HepG2 (cell line): Measurements from ENCODE around the gene POLR3E. TPM values are rescaled to one million over a fixed set of nuclear protein-coding genes. Genes with fewer than 3 reads are reported as not detected.

Experiments used
- CBFB ChIP-seq: sonication (generic); formaldehyde crosslinking; IDR thresholded peaks from 2 replicates; pipeline ENCODE4 v1.4.0; 2020; ENCODE audit warnings: missing genetic modification reagents
- CBX2 ChIP-seq, 2 experiments: fragments of 200-600 bp in 1 of 2; sonication (generic); formaldehyde crosslinking in 1 of 2; IDR thresholded peaks; 2 replicates each; pipeline versions ENCODE4 v1.7.0 to v1.8.1; 2018 to 2022; ENCODE audit warnings: low read depth in 2 of 2, low read length in 1 of 2, mild to moderate bottlenecking in 1 of 2, missing genetic modification reagents in 1 of 2
- HDAC1 ChIP-seq: sonication (generic); formaldehyde crosslinking; IDR thresholded peaks from 2 replicates; pipeline ENCODE4 v1.5.1; 2020; ENCODE audit warnings: mild to moderate bottlenecking, missing genetic modification reagents
- HOXA3 ChIP-seq: sonication (generic); formaldehyde crosslinking; IDR thresholded peaks from 2 replicates; pipeline ENCODE4 v1.5.0; 2020; ENCODE audit warnings: missing genetic modification reagents
- IRF2 ChIP-seq: IDR thresholded peaks from 2 replicates; pipeline ENCODE4 v1.6.1; 2018; ENCODE audit warnings: missing genetic modification reagents, missing compliant biosample characterization
- KDM4B ChIP-seq: sonication (generic); formaldehyde crosslinking; IDR thresholded peaks from 2 replicates; pipeline ENCODE4 v1.4.0; 2020; ENCODE audit warnings: missing genetic modification reagents
- MAZ ChIP-seq, 2 experiments: sonication (generic) in 1 of 2; formaldehyde crosslinking in 1 of 2; IDR thresholded peaks; 2 replicates each; pipeline versions ENCODE4 v1.5.0 to v1.6.1; 2012 to 2020; ENCODE audit warnings: low read depth in 2 of 2, mild to moderate bottlenecking in 2 of 2, borderline replicate concordance in 1 of 2, improper control_type of control experiment in 1 of 2, low read length in 1 of 2, missing genetic modification reagents in 1 of 2, moderate library complexity in 1 of 2
- MED8 ChIP-seq: sonication (generic); formaldehyde crosslinking; IDR thresholded peaks from 2 replicates; pipeline ENCODE4 v1.8.1; 2023; ENCODE audit warnings: mild to moderate bottlenecking, missing genetic modification reagents; ENCODE audit not compliant: insufficient replicate concordance
- MXI1 ChIP-seq: IDR thresholded peaks from 3 replicates; pipeline ENCODE4 v1.6.1; 2012; ENCODE audit warnings: low read depth, low read length, inconsistent platforms, borderline replicate concordance
- NKX3-1 ChIP-seq: sonication (generic); formaldehyde crosslinking; IDR thresholded peaks from 2 replicates; pipeline ENCODE4 v1.5.0; 2020; ENCODE audit warnings: missing genetic modification reagents
- NR2C2 ChIP-seq: sonication (generic); formaldehyde crosslinking; IDR thresholded peaks from 2 replicates; pipeline ENCODE4 v1.4.0; 2020; ENCODE audit warnings: missing genetic modification reagents, mild to moderate bottlenecking, moderate library complexity, borderline replicate concordance
- RELA ChIP-seq: sonication (generic); formaldehyde crosslinking; IDR thresholded peaks from 2 replicates; pipeline ENCODE4 v1.4.0; 2020; ENCODE audit warnings: missing genetic modification reagents
- SALL1 ChIP-seq: sonication (generic); formaldehyde crosslinking; IDR thresholded peaks from 2 replicates; pipeline ENCODE4 v1.8.0; 2022; ENCODE audit warnings: mild to moderate bottlenecking, missing genetic modification reagents
- XRCC5 ChIP-seq: fragments of 200-400 bp; formaldehyde crosslinking; optimal IDR thresholded peaks from 2 replicates; pipeline ENCODE3; 2017; ENCODE audit warnings: mild to moderate bottlenecking, low read length
- ZEB1 ChIP-seq: IDR thresholded peaks from 2 replicates; pipeline ENCODE4 v1.6.1; 2012; ENCODE audit warnings: mild to moderate bottlenecking, low read depth, inconsistent platforms; ENCODE audit not compliant: insufficient replicate concordance
- ZNF274 ChIP-seq: sonication (generic); formaldehyde crosslinking; IDR thresholded peaks from 2 replicates; pipeline ENCODE4 v1.5.1; 2020; ENCODE audit warnings: mild to moderate bottlenecking, missing genetic modification reagents
- ZNF441 ChIP-seq: sonication (generic); formaldehyde crosslinking; IDR thresholded peaks from 2 replicates; pipeline ENCODE4 v1.7.0; 2021; ENCODE audit warnings: missing genetic modification reagents, borderline replicate concordance
- ZNF678 ChIP-seq: sonication (generic); formaldehyde crosslinking; IDR thresholded peaks from 2 replicates; pipeline ENCODE4 v1.4.0; 2020; ENCODE audit warnings: mild to moderate bottlenecking, missing genetic modification reagents
- ZNF761 ChIP-seq: sonication (generic); formaldehyde crosslinking; conservative IDR thresholded peaks from 2 replicates; pipeline ENCODE4 v1.4.0; 2020; ENCODE audit warnings: mild to moderate bottlenecking, missing genetic modification reagents
- ZNF773 ChIP-seq: sonication (generic); formaldehyde crosslinking; IDR thresholded peaks from 2 replicates; pipeline ENCODE4 v1.4.0; 2020; ENCODE audit warnings: missing genetic modification reagents, borderline replicate concordance
- polyA plus RNA-seq, 8 experiments: library from polyadenylated mRNA; depleted of rRNA in 3 of 8; stranded (reverse) in 7 of 8; unstranded in 1 of 8; fragments of >200 nt; fragmentation: Illumina TruSeq in 4 of 8; extraction: Trizol in 4 of 8; gene quantifications; 2 replicates each; pipeline versions ENCODE4 v1.2.1 to v1.2.3, GENCODE V29; 2011 to 2016; ENCODE audit warnings: low read depth in 4 of 8, missing spikeins in 1 of 8, mixed read lengths in 1 of 8; ENCODE audit not compliant: insufficient read depth in 1 of 8
- total RNA-seq, 5 experiments: library from RNA; depleted of rRNA; stranded (reverse); fragments of >200 nt; fragmentation: Illumina TruSeq; extraction: Trizol; gene quantifications; 2 replicates each; pipeline ENCODE4 v1.2.3, GENCODE V29; 2016; ENCODE audit warnings: low read depth in 1 of 5
- TF ChIP-seq, protein P1 (sequence below): sonication (generic); formaldehyde crosslinking; IDR thresholded peaks from 2 replicates; pipeline ENCODE4 v1.5.0; 2020; ENCODE audit warnings: mild to moderate bottlenecking, missing genetic modification reagents, borderline replicate concordance
- TF ChIP-seq, protein P2 (sequence below): sonication (generic); formaldehyde crosslinking; conservative IDR thresholded peaks from 2 replicates; pipeline ENCODE4 v1.4.0; 2020; ENCODE audit warnings: missing genetic modification reagents

Gene POLR3E
- total and polyA plus RNA-seq, 2 of the 13 experiments (the other 11 are each of a cell fraction or from before 2014, with no cell fraction given): 135 to 262 TPM

DNA sequence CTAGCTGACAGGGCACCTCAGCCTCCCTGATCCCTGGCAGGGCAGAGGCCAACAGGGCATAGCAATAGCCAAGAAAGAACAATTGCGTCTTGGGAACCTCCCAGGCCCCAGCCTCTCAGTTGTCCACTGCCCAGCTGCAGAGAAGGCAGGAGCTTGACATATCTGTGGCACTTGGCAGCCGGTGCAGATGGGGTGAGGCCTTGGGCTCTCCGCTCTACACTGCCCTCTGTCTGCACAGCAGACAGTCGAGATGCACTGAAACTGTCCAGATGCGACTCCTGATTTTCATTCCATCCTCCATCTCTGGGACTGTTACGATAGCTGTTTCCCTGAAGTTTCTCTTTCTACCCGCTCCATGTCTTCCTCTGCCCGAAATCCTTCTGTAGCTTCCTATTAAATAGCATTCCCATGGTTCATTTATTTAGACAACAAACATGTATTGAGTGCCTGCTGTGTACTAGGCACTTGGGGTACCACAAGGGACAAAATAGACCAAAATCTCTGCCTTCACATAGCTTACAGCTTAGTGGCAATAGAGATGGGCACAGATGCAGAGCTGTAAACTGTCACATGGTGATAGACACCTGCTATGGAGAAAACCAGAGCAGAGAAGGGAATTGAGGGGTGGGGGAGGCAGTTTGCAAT lies 3.3 kb downstream of the POLR3E start (continued):
- TF ChIP-seq NR2C2 (CRISPR knock-in tag) (no peak), ZNF761 (CRISPR knock-in tag) (no peak), NKX3-1 (CRISPR knock-in tag) (no peak), MED8 (no peak), KDM4B (CRISPR knock-in tag) (0 out of 2 replicates have a peak, but pooled peaks have one; percentile 25), MAZ (IDR thresholded peaks at IDR 0.05; ENCODE audit: borderline replicate concordance, low read depth, low read length) (no peak), MAZ (CRISPR knock-in tag; IDR thresholded peaks at IDR 0.05; ENCODE audit: low read depth) (peak; percentile 48; the same call in 1 of the 2 replicates), CBFB (0 out of 2 replicates have a peak, but pooled peaks have one; percentile 11), ZNF773 (no peak), ZEB1 (no peak), ZNF274 (CRISPR knock-in tag) (0 out of 2 replicates have a peak, but pooled peaks have one; percentile 57), IRF2 (CRISPR knock-in tag) (peak; percentile 29; the same call in 1 of the 2 replicates), ZNF678 (no peak), CBX2 (IDR thresholded peaks at IDR 0.05; ENCODE audit: low read depth, low read length) (no peak), CBX2 (CRISPR knock-in tag; IDR thresholded peaks at IDR 0.05; ENCODE audit: low read depth) (no peak), HOXA3 (CRISPR knock-in tag) (peak; percentile 55), HDAC1 (CRISPR knock-in tag) (0 out of 2 replicates have a peak, but pooled peaks have one; percentile 19), ZNF441 (CRISPR knock-in tag) (no peak), MXI1 (0 out of 3 replicates have a peak, but pooled peaks have one; percentile 28), XRCC5 (peak; percentile 98), SALL1 (no peak; the same call in 1 of the 2 replicates), RELA (CRISPR knock-in tag) (no peak)
- TF ChIP-seq, protein P1, sequence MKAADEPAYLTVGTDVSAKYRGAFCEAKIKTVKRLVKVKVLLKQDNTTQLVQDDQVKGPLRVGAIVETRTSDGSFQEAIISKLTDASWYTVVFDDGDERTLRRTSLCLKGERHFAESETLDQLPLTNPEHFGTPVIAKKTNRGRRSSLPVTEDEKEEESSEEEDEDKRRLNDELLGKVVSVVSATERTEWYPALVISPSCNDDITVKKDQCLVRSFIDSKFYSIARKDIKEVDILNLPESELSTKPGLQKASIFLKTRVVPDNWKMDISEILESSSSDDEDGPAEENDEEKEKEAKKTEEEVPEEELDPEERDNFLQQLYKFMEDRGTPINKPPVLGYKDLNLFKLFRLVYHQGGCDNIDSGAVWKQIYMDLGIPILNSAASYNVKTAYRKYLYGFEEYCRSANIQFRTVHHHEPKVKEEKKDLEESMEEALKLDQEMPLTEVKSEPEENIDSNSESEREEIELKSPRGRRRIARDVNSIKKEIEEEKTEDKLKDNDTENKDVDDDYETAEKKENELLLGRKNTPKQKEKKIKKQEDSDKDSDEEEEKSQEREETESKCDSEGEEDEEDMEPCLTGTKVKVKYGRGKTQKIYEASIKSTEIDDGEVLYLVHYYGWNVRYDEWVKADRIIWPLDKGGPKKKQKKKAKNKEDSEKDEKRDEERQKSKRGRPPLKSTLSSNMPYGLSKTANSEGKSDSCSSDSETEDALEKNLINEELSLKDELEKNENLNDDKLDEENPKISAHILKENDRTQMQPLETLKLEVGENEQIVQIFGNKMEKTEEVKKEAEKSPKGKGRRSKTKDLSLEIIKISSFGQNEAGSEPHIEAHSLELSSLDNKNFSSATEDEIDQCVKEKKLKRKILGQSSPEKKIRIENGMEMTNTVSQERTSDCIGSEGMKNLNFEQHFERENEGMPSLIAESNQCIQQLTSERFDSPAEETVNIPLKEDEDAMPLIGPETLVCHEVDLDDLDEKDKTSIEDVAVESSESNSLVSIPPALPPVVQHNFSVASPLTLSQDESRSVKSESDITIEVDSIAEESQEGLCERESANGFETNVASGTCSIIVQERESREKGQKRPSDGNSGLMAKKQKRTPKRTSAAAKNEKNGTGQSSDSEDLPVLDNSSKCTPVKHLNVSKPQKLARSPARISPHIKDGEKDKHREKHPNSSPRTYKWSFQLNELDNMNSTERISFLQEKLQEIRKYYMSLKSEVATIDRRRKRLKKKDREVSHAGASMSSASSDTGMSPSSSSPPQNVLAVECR (CRISPR knock-in tag): no peak; the same call in 1 of the 2 replicates
- TF ChIP-seq, protein P2, sequence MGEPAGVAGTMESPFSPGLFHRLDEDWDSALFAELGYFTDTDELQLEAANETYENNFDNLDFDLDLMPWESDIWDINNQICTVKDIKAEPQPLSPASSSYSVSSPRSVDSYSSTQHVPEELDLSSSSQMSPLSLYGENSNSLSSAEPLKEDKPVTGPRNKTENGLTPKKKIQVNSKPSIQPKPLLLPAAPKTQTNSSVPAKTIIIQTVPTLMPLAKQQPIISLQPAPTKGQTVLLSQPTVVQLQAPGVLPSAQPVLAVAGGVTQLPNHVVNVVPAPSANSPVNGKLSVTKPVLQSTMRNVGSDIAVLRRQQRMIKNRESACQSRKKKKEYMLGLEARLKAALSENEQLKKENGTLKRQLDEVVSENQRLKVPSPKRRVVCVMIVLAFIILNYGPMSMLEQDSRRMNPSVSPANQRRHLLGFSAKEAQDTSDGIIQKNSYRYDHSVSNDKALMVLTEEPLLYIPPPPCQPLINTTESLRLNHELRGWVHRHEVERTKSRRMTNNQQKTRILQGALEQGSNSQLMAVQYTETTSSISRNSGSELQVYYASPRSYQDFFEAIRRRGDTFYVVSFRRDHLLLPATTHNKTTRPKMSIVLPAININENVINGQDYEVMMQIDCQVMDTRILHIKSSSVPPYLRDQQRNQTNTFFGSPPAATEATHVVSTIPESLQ: no peak
